SKM-1 treated with dmso at 0.1 percent for 144 hours (cell line): ENCODE measurements around the gene C7.
"Not testable (repeated sequence)": the region's sequence is repeated elsewhere in the genome, so short reads cannot be mapped to it uniquely, and the experiment has no call there.

Source experiments
- DNase-seq: peaks from one replicate; lab custom pipeline; 2025; ENCODE audit not compliant: unreplicated experiment; lab: John Stamatoyannopoulos, UW

The C7 gene

GRCh38 chr5:40988746-40989510 is 79.6 kb downstream of the C7 start:
- no peak for DNase-seq

GRCh38 chr5:40991168-40991980 is 82.1 kb downstream of the C7 start:
- DNase-seq, result no peak

GRCh38 chr5:40991981-40992559 is 82.8 kb downstream of the C7 start:
- DNase-seq, result no peak

DNA sequence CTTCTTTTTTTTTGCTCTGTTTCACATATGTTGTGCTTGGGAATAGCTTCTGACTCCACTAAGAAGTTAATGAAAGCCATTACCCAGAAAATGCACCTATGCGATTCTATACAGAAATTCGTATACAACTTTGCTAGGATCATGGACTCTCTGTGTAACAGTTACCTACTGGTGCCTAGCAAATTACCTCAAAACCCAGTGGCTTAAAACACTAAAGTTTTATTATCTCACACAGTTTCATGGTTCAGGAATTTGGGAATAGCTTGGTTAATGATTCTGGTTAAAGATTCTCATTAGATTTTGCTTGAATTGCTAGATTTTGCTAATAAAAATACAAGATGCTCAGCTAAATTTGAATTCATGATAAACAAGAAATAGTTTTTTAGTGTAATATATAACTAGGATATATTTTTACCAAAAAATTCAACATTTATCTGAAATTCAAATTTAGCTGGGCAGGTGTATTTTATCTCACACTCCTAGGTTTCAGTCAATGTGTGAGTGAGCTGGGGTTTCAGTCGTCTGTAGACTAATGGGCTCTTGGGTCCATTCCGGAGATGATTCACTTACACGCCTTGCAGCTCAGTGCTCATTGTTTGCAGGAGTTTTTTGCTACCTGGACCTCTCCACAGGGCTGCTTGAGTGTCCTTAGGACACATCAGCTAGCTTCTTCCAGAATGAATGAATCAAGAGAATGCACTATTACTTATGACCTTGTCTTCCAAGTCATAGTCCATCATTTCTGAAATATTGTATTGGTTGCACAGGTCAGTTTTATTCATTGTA is 86.7 kb downstream of the C7 start:
- DNase-seq, result no peak

- no peak for DNase-seq
Observed at GRCh38 chr5:40999142-40999541, 89.8 kb downstream of the C7 start.

DNA sequence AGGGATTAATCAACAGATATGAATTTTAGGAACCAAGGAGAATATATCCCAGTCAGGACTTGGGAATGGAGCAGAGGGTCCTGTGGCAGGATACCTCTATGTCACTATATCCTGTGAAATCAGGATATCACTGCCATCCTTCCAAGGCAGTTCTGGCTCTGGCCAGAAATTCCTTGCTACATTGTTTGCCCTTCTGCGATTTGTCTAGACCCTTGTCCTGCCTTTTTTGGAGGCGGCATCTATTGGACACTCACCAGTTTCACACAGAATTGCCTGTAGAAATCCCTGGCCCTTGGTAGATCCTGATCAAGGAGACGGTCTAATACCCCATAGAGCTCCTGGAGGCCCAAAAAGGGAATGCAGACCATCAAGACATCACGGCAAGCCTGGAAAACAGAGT is 90.7 kb downstream of the C7 start:
- no peak for DNase-seq

DNA sequence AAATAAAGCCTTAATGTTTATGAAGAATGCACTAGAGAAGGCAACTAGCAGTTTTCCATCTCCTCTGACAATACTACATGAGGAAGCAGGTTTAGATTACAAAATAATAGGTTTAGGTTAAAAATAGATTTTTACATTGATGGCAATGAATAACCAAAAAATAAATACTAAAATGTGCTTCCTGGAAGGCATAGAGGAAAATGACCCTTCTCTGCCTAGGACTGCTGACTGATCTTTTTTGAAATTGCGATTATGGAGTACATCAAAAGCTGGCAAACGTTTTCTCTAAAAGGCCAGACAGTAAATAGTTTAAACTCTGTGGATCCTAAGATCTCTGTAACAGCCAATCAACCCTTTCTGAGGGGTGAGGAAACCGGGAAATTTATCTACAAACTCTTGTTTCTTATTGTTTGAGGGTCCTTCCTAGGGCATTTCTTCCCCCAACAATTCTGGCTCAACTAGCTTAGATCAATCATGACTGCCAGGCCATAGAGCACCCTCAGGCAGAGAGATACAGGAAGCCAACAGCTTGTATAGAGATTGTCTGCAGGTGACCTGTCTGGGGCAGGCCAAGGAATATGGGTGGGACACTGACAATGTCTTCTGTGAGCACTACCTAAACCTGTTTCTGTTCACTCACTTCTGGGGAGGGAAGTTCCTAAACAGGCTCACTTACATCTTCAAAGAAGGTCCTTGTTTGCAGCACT is 94.5 kb downstream of the C7 start:
- no peak for DNase-seq

DNA sequence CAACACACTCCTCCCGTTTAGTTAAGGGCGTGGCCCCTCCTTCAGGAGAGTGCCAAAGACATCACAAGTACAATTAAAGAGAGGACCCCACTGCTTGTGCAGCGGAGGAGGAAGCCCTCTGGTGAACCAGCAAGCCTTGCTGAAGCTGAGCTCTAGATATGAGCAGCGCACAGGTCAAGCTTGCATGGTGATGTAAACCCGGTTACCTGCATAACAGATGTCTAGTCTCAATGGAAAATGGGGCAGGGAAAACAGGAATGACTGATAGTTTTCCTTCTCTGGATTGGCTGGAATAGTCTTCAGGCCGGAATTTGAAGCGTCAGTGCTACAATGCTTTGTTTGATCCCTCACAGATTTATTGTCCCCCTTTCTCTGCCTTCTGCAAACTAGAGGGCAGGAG is 95.6 kb downstream of the C7 start:
- no peak for DNase-seq

DNA sequence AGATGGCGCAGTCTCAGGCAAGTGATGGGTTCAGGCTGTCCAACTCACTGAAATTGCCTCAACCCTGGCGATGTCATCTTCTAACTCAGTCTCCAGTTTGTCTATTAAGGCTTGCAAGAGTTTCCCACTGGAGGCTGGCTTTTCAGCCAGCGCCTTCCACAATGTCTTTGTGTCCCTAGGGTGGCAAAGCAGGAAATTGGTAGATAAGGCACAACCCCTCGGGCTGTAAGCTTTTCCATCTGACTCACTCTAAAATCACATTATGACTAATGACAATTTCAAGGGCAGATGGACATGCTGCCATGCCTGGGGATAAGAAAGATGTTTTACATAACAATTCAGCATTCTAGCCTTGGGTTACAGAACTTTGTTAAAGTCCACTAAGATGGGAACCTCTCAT is 99.9 kb downstream of the C7 start:
- DNase-seq, result no peak

DNA sequence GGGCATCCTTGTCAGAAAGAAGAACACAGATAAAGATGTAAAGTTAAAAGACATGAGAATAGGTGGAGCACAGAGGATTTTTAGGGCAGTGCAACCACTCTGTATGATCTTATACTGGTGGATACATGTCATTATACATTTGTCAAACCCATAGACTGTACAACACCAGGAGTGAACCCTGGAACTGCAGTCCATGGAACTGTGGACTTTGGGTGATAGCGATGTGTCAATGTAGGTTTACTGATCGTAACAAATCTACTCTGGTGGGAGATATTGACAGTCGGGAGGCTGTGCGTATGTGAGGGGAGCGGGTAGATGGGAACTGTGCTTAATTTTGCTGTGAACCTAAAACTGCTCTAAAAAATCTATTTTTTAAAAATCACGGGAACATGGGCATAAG is 101.3 kb downstream of the C7 start:
- DNase-seq, result no peak

DNA sequence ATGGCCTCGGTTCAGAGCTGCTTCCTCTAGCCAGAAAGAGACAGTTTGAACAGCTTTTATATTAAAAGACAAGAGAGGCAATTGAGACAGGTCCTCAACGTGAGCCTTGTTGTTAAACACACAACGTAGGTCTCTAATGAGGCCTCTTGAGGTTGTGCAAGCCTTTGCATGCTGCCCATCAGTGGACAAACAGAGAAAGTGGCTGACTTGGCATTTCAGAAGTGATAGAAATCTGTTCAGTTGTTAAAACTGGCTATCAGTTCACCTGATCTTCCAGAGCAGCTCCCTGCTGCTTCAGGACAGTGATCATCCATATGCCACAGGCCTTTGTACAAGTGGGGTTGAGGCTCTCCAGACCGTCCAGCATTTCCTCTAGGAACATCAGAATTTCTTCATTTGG is 103.0 kb downstream of the C7 start:
- DNase-seq, result no peak

DNA sequence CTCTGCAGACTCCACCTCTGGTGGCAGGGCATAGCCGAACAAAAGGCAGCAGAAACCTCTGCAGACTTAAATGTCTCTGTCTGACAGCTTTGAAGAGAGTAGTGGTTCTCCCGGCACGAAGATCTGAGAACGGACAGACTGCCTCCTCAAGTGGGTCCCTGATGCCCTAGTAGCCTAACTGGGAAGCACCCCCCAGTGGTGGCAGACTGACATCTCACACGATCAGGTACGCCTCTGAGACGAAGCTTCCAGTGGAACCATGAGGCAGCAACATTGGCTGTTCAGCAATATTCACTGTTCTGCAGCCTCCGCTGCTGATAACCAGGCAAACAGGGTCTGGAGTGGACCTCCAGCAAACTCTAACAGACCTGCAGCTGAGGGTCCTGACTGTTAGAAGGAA is 113.3 kb downstream of the C7 start:
- not testable (repeated sequence) for DNase-seq
